GM18520 (cell line): ENCODE results near the gene RHBDF2.

ENCODE experiments used
- ATAC-seq: cut with Tn5 transposase; IDR thresholded peaks from one replicate; pipeline ENCODE4 v1.9.1; 2021; ENCODE audit not compliant: unreplicated experiment

RHBDF2 gene

GRCh38 chr17:76501018-76501826, at the start of gene RHBDF2:
Gene RHBDF2, minus strand, starts transcription at chr17:76501423. Its CDS starts 19,899 bp downstream, at chr17:76481524.
- peak; percentile 35 for ATAC-seq

DNA sequence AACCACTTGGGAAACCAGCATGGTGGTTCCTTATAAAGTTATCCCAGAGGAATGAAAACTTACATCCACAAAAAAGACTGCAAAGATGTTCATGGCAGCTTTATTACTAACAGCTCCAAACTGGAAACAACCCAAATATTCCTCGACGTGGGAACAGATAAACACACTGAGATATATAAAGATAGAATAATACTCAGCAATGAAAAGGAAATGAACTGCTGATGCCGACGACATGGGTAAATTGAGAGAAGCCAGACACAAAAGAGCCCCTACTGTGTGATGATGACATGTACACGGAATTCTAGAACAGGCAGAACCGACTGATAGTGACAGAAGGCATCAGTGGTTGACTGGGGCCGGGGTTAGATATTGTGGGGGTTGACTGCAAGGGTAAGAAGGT, 48.3 kb upstream of the RHBDF2 start:
- ATAC-seq = no peak

DNA sequence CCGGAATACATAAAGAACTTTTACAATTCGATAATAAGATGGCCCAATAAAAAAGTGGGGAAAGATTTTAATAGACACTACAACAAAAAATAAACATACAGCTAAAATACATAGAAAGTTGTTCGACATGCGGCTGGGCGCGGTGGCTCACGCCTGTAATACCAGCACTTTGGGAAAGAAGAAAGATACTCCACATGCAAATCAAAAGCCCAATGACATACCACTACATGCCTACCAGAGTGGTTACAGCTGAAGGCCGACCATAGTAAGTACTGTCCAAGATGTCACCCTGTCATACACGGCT, 47.9 kb upstream of the RHBDF2 start:
- no peak for ATAC-seq

DNA sequence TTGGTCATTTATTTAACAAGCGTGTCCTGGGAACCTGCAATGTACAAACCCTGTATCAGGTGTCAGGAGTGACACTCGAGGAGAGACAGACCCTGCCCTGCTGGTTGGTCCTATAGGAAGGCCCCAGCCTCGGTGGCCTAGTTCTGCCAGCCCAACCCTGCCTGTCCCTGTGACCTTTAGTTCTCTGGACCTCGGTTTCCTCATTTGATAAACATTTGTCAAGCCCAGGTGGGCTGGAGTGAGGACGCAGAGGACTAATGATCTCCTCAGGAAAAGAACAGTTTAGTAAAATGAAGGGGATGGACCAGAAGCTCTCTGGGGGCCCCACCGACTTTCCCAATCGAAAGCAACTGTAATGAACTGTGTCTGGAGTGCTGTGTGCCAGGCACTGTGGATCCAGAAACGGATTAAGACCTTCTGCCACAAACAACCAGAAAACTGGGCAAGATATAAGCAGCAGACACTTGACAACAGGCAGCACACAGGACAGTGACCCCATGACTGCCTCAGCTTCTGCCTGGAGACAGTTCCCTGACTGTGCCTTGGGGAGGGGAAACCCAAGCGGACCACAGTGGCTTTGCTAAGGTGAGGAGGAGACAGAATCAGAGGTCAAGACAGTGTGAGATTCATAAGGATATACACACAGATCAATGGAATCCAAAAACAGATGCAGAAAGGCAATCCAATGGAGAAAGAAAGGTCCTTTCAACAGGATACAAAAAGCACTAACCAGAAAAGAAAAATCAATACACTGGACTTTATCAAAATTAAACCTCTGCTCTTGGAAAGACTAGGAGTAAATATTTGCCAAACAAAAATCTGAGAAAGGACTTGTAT, 47.4 kb upstream of the RHBDF2 start:
- no peak for ATAC-seq

- ATAC-seq = no peak
These were observed 46.5 kb upstream of the RHBDF2 start for GRCh38 chr17:76547642-76548202.

GRCh38 chr17:76547183-76547641, 46.0 kb upstream of the RHBDF2 start:
- no peak for ATAC-seq

GRCh38 chr17:76546556-76547182, 45.4 kb upstream of the RHBDF2 start:
- no peak for ATAC-seq

GRCh38 chr17:76545918-76546555, 44.8 kb upstream of the RHBDF2 start:
- no peak for ATAC-seq

- ATAC-seq = no peak
These were observed 43.5 kb upstream of the RHBDF2 start for GRCh38 chr17:76544546-76545365.

- no peak for ATAC-seq
These were observed 42.8 kb upstream of the RHBDF2 start for GRCh38 chr17:76543826-76544545.

DNA sequence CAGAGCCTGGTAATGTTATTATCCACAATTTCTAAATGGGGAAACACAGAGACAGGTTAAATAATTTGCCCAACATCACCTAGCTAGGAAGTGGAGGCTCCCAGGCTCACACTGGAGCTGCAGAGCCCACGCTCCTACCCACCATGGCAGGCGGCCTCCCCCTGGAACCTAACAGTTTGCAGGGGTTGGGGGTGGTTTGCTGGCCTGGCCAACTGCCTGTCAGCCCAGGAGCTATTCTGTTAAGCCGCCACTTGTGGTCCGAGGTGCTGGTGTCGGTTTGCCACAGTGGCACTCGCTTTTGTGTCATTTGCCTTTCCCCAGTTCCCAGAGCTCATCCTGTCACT, 42.2 kb upstream of the RHBDF2 start:
- ATAC-seq = no peak

GRCh38 chr17:76542984-76543383, 41.8 kb upstream of the RHBDF2 start:
- no peak for ATAC-seq

GRCh38 chr17:76542566-76542971, 41.3 kb upstream of the RHBDF2 start:
- ATAC-seq = no peak

DNA sequence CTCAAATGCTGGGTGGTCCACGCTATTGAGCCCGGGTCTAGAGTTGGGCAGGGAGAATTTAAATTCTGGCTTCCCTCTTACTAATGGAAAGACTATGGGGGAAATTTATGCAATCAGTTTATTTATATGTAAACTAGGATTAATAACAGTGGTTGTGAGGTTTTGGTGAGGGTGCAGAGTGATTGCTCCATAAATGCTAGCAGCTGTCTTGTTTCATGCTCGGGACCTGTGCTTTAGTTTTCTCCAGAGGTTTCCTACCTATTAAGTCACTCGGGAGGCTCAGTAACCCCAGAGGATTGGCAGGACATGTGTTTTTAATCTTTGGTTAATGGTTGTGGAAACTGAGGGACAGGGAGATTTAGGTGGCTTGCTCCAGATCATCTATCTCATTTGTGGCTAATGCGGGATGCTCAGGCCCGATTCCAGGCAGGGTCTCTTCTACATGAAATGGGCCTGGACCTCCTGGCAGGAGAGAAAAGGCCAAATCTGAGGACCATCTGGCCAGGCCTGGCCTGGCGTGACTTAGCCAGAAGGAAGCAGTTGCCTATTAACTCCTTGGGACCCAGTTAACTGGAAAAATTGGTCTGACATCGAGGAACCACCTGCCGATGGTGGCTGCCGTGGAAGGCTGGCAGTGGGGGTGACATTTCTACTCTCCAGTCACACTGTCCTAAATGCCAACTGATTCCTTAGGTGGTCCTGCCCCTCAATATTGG, 40.7 kb upstream of the RHBDF2 start:
- no peak for ATAC-seq

DNA sequence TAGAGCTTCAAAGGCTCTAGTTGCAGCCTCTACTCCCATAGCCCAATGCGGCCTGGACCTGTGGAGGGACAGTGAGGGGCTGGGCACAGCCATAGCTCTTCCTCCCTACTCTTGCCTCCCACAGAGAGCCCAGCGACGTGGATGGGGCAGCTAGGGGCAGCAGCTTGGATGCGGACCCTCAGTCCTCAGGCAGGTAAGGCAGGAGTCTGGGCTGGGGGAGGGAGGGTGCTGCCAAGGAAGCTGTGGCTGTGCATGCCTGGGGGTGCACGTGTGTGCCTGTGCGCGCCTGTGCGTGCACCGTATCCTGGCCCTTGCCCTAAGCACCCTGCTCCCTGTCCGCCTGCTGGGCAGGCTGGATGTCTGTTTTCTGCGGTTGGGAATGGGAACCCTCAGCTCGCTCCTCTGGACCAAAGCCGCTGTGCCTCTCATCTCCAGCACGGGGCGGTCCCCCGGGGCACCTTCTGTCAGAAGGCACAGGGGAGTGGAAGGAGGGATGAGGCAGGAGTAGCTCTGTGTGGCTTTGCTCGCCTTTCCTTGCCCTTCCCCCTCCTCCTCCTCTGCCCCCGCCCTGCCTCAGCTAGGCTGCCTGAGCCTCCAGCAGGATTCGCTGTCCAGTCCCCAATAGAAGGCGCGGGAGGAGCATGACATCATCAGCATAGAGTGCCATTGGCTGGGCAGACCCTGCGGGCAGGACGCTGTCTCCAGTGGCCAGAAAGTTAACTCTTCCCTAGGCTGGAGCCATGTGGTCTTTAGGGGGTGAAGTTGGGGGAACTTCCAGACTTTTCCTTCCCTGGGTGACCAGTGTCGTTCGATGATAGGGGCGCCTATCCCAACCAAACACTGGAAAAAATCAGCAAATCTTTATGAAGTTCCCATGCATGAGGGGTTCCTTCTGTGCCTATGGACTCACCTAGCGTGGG, 39.4 kb upstream of the RHBDF2 start:
- ATAC-seq = no peak

- no peak for ATAC-seq
These were observed 38.5 kb upstream of the RHBDF2 start, which contains the start of gene PRCD for GRCh38 chr17:76539631-76540271. Gene PRCD, plus strand, starts transcription at chr17:76540044. Its CDS starts 98 bp downstream, at chr17:76540142.

DNA sequence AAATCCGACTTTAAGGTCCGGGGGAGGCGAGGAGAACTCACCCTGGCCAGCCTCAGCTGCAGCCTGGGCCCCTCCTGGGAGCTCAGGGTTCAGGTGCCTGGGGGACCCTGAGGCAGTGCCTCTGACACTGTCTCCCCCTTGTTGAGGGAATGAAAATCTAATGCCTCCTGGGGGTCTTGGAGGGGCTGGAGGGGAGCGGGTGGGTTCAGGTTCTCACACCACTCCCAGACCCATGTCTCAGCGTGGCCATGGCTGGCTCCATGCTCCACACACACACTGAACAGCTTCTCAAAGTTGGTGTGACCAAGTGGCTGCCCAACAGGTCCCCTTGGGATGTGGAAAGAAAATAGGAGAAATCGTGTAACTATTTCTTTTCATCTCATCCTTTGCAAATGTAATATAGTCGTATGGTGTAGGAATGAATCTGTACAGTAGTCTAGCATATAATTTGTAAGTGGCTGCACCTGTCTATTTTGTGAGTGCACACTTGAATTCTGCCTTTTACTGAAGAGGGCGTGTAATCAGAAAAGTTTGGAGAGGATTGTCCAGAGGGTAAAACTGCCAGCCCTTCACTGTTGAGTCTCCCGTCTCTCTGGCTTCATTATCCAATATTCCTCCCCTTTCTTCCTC, 37.8 kb upstream of the RHBDF2 start:
- no peak for ATAC-seq
